ENCODE results near the gene STT3A.
"Not testable (repeated sequence)": the region's sequence is repeated elsewhere in the genome, so short reads cannot be mapped to it uniquely, and the experiment has no call there.

STT3A gene

DNA sequence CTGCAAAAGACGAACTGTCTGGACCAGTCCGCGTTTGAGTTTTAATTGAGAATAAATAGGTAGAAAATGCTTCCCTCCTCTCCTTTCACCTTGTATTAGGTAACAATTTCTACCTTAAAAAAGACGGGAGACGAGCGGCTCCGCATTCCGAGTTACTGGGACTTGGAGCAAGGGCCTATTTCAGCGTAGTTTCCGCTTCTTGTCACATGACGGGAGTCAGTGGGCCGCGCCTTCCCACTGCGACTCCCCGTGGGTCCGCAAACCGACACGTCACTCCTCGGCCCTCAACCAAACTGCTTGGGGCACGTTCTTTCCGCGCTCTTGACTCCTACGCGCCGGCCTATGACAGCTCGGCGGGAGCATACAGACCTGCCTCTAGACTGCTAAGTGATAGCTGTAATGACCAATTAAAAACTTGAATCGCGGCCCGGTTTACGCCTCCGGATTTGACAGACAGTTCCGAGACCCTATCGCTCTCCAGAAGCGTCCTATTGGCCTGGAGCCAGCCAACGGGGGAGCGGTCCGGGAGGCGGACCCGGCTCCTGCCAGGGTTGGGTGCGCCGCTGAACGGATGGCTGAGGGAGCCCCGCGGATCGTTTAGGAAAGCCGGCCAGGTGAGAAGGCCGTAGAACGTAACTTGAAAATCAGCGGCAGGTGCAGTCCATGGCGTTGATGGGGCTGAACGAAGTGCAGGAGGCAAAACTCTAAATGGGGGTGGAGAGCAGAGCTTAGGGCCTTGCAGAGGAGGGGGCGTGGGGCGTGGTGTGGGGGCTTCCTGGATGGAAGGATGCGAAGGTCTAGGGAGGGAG is at the start of gene STT3A:
TSS of gene STT3A (plus strand) at position 548 of the 809 bp plus-strand sequence. CDS start 3,064 bp downstream, outside the sequence.
- peak; percentile 94 to 95 for DNase-seq (ENCODE audit: low read depth in 2 of 2, low spot score in 1 of 2)

DNA sequence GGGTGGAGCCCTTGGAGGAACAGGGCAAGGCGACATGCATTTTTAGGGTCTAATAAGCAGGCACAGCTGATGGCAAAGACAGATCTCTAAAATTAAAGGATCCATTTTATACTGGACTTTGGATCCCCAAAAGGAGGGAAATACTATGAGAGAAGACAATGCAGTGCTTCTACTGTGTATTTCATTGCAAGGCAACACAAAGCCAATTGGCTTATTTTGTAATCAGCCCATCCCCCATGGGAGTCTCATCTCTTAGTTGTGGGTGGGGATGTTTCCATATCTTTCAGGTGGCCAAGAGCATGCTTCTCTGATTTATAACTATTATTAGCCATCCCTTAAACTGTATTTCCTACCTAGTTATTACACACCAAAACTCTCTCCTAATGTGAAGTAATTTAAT is 41.9 kb upstream of the STT3A start:
- no peak for DNase-seq (ENCODE audit: low read depth in 2 of 2, low spot score in 1 of 2)

DNA sequence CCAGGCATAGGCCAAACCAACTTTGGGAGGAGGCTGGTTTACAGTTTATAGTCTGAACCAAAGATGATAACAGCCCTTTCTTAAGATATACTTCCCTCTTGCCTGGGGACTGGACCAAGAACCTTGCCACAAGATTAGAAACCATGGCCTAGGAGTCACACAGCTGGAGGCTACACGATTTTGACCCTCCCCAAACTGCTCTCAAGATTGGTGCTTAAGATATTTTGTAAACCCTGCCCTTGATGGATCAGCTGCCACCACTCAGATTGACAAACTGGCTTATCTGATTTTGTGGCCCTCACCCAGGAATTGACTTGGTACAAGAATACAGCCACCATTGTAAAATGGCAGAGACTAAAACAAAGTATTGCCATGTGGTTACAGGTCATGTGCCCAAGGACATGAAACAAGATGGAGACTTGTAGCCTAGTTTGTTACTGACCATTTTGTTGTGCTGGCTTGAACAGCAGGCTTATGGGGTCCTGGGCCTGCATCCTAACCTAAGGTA is 40.8 kb upstream of the STT3A start:
- no peak for DNase-seq (ENCODE audit: low read depth in 2 of 2, low spot score in 1 of 2)

DNA sequence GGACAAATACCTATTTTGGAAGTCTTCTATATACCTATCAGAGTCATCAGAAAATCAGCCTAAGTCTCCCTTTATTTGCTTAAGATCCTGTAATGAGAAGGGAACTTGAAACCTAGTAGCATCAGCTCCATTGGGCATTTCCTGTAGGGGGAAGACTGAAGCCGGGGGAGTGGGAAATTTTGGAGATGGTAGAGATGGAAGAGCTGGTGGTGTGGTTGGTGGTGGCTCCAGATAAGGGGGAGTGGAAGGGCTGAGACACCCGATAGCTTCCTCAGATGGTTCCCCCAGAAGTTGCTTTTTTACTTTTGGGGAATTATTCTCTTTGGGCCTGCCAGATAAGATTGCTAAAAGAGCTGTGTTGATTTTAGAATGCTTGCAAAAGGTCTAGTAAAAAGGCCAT is 39.7 kb upstream of the STT3A start:
- DNase-seq (ENCODE audit: low read depth in 2 of 2, low spot score in 1 of 2): no peak

DNA sequence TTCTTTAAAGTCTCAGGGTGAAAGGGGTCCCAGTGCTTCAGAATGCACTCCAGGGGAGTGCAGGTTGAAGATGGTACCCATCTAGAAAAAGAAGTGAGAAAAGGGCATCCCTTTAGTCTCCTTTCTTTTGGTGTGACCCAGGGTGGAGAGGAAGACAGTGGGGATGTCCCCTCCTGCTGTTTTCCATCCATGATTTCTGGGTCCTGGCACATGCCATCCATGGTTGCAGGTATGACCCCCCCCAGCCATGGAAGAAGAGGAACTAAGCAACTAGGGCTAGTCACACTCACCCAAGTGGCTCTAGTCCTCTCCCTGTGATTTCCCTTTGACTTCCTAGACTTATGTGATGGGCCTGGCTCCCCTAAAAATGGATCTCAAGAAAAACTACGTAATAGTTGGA is 39.3 kb upstream of the STT3A start:
- DNase-seq (ENCODE audit: low read depth in 2 of 2, low spot score in 1 of 2): no peak

DNA sequence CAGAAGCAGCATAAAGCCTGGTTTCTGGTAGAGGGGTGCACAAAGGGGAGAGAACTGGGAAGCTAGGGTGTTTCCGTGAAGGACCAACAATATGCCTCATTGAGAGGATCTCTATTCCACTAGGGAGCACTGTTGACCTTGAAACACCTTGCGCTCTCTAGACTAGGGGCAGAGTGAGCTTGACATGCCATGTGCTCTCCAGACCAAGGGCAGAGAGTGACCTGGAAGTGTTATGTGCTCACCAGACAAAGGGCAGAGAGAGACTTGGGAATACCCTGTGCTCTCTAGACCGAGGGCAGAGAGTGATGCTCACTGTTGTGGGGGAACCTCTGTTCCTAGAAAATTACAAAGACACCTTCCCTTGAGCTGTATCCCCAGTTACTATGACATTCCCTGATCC is 38.6 kb upstream of the STT3A start:
- DNase-seq (ENCODE audit: low read depth in 2 of 2, low spot score in 1 of 2): no peak

DNA sequence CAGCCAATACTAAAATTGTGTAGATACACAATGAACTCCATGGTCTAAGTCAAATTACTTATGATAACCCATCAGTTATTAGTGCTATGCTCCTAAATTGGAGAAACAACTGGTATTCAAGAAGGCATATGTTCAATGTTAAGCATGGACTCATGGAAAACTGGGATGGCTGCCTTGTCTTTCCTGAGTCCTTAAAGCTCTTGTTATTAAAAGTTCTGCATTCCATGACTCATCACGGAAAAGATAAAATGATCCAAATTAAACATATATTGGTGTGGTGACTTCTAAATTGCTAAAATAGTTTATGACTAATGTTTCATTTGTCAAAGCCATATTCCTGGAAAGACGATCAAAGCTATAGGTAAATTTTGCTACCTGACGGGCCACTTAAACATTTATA is 32.8 kb upstream of the STT3A start:
- no peak for DNase-seq (ENCODE audit: low read depth in 2 of 2, low spot score in 1 of 2)

DNA sequence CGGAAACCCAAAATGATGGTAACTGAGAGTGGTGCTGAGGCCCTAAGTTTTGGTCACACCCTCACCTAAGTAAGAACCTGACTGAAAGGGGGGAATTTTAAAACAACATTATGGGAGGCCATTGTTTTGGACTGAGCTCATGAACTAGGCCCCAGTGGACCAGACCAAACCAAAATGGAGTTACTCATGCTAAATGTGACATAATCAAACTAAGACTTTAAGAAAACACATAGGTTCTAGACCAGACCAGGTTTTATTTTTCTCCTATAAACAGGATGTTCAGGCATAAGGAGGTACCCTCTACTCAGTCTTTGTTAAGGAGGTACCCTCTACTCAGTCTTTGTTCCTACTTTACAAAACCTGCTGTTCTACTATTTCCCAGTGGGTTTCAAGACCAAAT is 30.7 kb upstream of the STT3A start:
- no peak for DNase-seq (ENCODE audit: low read depth in 2 of 2, low spot score in 1 of 2)

DNA sequence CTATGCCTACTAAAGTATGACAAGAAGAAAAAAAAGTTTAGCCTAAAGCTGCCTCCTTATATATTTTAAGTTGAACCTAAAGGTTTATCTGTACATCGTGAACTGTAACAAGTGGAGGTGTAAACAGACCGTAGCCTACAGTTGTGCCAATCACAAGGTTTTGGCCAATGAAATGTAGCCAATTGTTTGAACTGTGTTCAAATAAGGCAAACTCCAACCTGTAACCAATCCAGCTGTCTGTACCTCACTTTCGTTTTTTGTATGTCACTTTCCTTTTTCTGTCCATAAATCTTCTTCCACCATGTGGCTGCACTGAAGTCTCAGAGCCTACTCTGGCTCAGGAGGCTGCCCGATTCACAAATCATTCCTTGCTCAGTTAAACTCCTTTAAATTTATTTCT is 30.2 kb upstream of the STT3A start:
- no peak for DNase-seq (ENCODE audit: low read depth in 2 of 2, low spot score in 1 of 2)

DNA sequence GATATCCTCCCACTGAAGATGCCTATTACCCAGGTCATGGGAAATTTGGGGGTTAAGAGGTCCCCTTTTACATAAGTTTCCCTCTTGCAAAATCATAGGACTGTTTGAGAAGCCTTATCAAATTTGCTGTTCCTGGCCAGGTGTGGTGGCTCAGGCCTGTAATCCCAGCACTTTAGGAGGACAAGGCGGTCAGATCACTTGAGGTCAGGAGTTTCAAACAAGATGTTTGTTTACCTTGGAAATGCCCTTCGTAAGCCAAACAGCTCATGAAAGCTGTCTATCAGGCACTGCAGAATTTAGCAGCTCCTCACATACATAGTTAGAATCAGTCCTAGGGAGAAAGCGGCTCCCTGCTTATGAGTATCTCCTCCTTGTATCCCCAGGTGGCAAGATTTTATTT is 28.3 kb upstream of the STT3A start:
- DNase-seq (ENCODE audit: low read depth in 2 of 2, low spot score in 1 of 2): no peak

DNA sequence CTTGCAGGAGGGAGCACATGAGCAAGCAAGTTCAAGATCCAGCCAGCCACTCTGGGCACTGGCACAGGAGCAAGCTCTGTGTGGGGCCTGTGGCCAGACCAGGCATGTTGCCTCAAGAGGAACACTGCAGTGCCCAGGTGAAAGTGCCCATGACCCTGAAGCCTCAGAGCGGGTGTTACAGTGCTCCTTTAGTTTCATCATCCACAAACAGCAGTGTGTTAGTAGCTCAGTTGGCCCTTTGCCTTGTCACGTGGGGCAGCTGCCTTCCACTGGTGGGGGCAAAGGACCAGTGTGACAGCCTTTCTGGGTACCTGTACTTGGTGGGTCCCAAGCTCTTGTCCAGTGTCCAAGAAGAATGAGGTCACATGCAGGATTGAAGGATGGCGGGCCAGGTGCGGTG is 26.4 kb upstream of the STT3A start:
- DNase-seq (ENCODE audit: low read depth in 2 of 2, low spot score in 1 of 2): no peak

DNA sequence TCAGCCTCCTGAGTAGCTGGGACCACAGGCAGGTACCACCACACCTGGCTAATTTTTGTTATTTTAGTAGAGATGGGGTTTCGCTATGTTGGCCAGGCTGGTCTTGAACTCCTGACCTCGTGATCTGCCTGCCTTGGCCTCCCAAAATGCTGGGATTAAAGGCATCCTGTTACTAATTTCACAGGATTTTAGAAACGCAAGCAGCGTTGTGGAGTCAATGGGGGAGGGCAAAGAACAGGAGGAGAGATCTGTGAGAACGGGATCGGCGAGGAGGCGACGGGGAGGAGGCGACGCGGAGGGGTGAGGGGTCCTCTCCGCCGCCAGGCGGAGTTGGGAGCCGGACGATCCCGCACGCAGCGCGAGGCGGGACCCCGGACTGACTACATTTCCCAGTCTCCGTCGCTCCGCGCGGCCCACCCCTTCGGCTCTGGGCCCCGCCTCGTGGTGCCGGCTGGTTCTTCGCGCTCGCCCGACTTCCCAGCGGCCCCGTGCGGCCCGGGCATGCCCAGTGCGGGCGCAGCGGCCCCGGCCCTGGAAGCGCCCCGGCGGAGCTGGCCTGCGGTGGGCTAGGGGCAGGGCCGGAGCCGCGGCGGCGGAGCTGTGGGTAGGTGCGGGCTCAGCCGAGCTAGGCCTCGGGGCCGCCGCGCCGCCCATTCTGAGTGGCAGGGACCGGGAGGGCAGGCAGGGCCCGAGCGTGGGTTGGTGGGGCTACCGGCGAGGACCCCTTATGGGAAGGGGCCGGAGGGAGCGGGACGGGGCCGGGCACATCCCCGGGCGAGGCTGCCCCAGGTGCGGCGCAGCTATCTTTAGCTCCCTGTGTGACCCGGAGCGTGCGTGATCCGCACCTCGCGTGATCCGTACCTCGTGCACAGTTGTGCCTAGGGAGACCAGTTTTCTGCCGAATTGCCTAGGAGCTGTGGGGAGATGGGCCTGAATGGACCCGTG is 23.4 kb upstream of the STT3A start, which contains the start of gene EI24:
TSS of gene EI24 (plus strand) at position 508 of the 945 bp plus-strand sequence. CDS start 3,051 bp downstream, outside the sequence.
- peak; percentile 60 to 75 for DNase-seq (ENCODE audit: low read depth in 2 of 2, low spot score in 1 of 2)

DNA sequence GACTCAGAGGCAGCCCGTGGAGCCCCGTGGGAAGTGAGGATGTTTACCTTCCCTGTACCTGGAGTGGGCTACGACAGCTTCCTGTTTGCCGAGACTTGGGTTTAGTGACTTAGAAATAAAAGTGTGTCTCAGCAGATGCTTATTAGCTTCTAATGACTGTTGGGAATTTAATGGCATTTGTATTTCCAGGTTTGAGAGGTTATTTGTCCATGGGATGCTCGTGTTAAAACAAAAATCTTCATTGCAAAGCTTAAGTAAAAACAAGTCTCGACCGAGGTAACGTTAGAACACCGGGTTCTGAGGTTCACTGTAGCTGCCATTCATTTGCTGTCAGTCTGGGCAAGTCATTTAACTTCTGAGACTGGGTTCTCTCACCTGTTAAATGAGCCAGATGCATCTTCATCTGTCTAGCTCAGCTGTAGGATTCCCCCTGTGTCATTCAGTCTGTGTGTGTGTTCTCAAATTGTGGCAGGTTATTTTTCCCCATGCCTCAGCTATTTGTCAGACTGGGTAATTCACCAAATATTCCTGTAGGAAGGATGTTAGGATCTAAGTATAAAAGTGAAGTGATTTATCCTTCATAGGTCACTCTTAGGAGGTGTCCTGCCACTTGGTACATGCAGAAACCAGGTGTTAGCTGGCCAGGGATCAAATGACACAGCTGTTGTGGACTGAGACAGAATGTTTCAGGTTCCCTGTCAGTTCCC is 22.6 kb upstream of the STT3A start:
- DNase-seq (ENCODE audit: low read depth in 2 of 2, low spot score in 1 of 2): no peak

DNA sequence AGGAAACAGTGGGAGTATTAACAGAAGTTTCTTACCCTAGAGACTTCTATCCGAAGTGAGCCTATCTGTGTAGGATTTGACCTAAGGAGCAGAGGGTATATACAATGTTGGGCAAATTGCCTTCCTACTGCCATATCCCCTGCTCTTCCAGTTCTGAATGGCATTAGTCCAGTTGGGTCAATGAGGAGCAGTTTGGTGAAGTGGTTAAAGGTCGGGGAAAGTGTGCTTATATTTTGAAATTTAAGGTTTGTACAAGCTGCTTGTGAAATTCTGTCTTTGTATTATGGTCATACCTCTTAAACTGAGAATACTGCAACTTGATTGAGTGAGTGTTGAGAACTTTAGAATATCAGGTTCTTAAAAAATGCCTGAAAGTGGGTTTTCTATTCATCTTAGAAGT is 21.7 kb upstream of the STT3A start:
- no peak for DNase-seq (ENCODE audit: low read depth in 2 of 2, low spot score in 1 of 2)

DNA sequence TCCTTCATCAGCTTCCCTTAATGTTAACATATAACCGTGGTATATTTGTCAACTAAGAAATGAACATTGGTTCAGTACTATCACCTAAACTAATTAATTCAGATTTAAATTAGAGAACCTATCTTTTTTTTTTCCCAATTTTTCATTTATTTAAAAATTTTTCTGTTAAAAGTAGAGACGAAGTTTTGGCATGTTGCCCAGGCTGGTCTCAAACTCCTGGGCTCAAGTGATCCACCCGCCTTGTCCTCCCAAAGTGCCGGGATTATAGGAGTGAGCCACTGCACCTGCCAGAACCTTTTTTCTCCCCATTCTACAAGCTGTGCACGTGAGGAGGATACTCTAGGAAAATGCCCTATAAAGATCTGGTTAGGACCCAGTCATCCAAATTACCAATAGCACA is 19.7 kb upstream of the STT3A start:
- no peak for DNase-seq (ENCODE audit: low read depth in 2 of 2, low spot score in 1 of 2)

DNA sequence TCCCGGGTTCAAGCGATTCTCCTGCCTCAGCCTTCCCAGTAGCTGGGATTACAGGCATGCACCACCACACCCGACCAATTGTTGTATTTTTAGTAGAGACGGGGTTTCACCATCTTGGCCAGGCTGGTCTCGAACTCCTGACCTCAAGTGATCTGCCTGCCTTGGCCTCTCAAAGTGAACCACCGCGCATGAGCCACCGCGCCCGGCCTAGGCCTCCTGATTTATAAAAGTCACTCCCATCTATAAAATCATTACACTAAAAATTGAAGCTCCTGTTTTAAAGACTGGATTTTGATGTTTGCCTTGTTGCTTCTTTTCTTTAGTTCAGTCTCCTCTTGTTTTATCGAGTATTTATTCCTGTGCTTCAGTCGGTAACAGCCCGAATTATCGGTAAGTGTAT is 15.5 kb upstream of the STT3A start:
- not testable (repeated sequence) for DNase-seq (ENCODE audit: low read depth in 2 of 2, low spot score in 1 of 2)

DNA sequence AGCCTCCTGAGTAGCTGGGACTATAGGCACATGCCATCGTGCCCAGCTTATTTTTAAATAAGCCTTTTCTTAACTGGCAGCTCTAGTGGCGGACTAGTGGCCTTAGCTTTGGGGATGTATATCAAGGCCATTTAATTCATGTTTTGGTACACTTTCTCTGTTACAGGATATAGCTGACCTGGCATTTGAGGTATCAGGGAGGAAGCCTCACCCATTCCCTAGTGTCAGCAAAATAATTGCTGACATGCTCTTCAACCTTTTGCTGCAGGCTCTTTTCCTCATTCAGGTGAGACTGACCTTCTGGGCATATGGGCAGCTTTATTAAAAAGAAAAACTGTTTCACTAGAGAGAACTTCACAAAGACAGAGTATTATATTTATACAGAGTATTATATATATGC is 13.9 kb upstream of the STT3A start:
- DNase-seq (ENCODE audit: low read depth in 2 of 2, low spot score in 1 of 2): no peak

DNA sequence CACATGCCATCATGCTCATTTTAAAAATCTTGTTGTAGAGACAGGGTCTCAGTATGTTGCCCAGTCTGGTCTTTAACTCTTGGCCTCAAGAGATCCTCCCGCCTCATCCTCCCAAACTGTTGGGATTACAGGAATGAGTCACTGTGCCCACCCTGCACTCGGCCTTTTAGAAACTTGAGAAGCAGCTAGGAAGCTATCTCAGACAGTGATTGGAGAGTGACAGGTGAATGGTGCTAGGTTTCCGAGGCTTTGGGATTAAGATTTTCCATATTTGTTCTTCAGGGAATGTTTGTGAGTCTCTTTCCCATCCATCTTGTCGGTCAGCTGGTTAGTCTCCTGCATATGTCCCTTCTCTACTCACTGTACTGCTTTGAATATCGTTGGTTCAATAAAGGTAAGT is 12.8 kb upstream of the STT3A start:
- DNase-seq (ENCODE audit: low read depth in 2 of 2, low spot score in 1 of 2): no peak

DNA sequence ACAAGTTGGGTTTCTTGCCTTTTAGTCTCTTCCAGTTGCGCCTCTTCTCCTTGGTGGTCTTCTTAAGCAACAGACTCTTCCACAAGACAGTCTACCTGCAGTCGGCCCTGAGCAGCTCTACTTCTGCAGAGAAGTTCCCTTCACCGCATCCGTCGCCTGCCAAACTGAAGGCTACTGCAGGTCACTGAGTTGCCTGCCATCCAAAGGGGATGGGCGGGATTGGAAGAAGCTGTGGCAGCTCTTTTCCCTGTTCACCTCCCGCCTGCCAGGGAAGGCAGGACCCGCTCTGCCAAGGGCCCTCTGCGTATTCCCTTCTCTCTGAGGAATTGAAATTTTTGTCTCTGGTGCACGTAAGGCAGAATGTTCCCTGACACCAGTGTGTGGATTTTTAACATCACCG is 9.2 kb upstream of the STT3A start:
- DNase-seq (ENCODE audit: low read depth in 2 of 2, low spot score in 1 of 2): no peak

DNA sequence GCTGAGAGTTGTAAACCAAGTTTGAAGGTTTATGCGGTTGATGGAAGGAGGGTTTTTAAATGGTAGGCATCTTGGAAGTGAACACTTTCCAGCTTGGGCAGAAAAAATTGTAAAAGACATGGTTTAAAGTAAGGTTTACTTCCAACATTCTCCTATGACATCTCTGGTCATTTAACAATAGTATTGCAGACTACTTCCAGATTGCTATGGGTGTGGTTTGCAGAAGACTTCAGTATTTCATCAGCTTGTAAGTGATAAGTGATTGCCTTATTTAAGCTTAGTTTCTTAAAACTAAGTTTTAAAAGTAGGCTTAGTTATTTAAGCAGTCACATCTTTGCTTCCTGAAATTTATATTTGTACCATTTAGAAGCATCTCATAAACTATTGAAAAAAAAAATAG is 7.2 kb upstream of the STT3A start:
- DNase-seq (ENCODE audit: low read depth in 2 of 2, low spot score in 1 of 2): no peak

DNA sequence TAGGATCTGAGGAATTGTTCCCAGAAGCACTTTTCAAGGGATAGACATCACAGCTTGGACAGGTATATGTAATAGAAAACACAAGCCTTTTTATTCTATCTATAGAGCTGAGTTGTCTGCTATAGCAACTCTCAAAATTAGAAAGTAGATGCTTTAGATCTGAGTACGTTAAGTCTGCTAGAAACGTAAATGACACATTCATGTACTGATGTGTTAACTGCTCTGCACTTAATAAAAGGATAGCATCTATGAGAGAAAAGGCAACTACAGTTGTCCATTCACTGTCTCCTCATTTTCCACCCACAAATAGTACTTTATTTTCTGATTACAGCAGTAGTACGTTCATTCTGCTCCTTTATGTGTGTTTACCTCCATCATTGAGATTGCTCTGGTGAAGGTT is 6.0 kb upstream of the STT3A start:
- DNase-seq (ENCODE audit: low read depth in 2 of 2, low spot score in 1 of 2): no peak
